Nephron (organoid): ENCODE measurements around the gene HPDL.
"Not testable (repeated sequence)": the region's sequence is repeated elsewhere in the genome, so short reads cannot be mapped to it uniquely, and the experiment has no call there.

Experiments
- H3K27ac Mint-ChIP-seq, 3 experiments: 2 replicates each; pipeline ENCODE4 v1.8.0; 2020; ENCODE audit warnings: mixed read lengths in 3 of 3, mild to moderate bottlenecking in 2 of 3, moderate library complexity in 1 of 3
- H3K27me3 Mint-ChIP-seq: 2 replicates; pipeline ENCODE4 v1.8.0; 2021; ENCODE audit warnings: low read depth, mild to moderate bottlenecking, moderate library complexity, mixed read lengths
- H3K36me3 Mint-ChIP-seq: 2 replicates; pipeline ENCODE4 v1.8.0; 2020; ENCODE audit warnings: low read depth, mixed read lengths
- H3K4me1 Mint-ChIP-seq: 2 replicates; pipeline ENCODE4 v1.8.0; 2020; ENCODE audit warnings: mixed read lengths
- H3K4me3 Mint-ChIP-seq, 3 experiments: 2 replicates each; pipeline ENCODE4 v1.8.0; 2020; ENCODE audit warnings: mild to moderate bottlenecking in 3 of 3, mixed read lengths in 3 of 3, moderate library complexity in 2 of 3
- H3K9me3 Mint-ChIP-seq: 2 replicates; pipeline ENCODE4 v1.8.0; 2020; ENCODE audit warnings: mixed read lengths
- CTCF ChIP-seq, 3 experiments: fragments of 200-600 bp; sonication (generic); IDR thresholded peaks; one replicate each; pipeline ENCODE4 v1.5.0; 2021; ENCODE audit warnings: antibody characterized with exemption in 3 of 3; ENCODE audit not compliant: unreplicated experiment in 3 of 3

HPDL gene

DNA sequence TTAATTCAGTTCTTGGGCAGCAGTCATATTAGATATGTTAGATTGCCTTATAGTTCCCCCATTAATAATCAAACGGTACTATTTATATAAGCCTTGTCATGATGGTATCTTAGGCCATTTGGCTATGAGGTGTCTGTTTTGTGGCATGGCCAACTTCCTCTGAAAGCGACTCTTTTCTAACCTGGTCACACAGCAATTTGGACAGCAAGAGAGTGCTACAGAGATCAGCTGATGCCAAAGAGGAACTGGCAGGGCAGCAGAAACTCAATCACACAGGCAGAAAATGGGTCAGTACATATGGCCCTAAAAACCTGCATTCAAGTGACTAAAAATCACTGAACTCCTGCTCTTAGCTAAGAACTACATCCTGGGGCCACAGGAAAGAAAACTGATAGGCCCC, 27.0 kb downstream of the HPDL start:
- Mint-ChIP-seq H3K4me1 (peaks cover 6% of the 10 kb centered on the region), H3K36me3 (no peaks in the 10 kb centered on the region), H3K27ac (no peak overlapping the region), H3K9me3 (no peaks in the 10 kb centered on the region), H3K4me3 (no peak overlapping the region), H3K27me3 (peaks cover 4% of the 10 kb centered on the region)
- no peak for TF ChIP-seq CTCF (IDR thresholded peaks at IDR 0.05; ENCODE audit: unreplicated experiment in 3 of 3)

GRCh38 chr1:45354838-45355237, 28.1 kb downstream of the HPDL start:
- no peaks in the 10 kb centered on the region for H3K9me3 Mint-ChIP-seq
- H3K4me1 Mint-ChIP-seq: peaks cover 3% of the 10 kb centered on the region
- H3K36me3 Mint-ChIP-seq: no peaks in the 10 kb centered on the region
- no peak overlapping the region for H3K4me3 Mint-ChIP-seq
- no peak overlapping the region for H3K27ac Mint-ChIP-seq
- TF ChIP-seq CTCF (IDR thresholded peaks at IDR 0.05; ENCODE audit: unreplicated experiment in 3 of 3): no peak
- no peaks in the 10 kb centered on the region for H3K27me3 Mint-ChIP-seq

DNA sequence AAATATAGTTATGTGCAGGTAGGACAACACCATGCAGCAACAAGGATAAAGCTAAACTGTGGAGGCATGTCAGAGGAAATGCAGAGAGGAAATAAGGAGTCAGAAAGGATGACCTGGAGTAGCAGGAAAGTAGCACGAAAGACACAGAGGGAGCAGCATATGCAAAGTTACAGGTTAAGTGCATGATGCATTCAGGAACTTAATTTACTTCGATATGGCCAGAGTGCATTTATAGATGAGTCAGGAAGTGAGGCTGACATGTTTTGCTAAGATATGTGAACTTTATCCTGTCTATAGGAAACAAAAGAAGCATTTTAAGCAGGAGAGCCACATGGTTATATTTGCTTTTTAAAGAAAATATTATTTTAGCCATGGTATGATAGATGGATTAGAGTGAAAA, 29.0 kb downstream of the HPDL start:
- Mint-ChIP-seq H3K9me3 (no peaks in the 10 kb centered on the region), H3K27ac (no peak overlapping the region), H3K27me3 (no peaks in the 10 kb centered on the region), H3K4me1 (peaks cover 11% of the 10 kb centered on the region), H3K36me3 (no peaks in the 10 kb centered on the region), H3K4me3 (no peak overlapping the region)
- TF ChIP-seq CTCF (IDR thresholded peaks at IDR 0.05; ENCODE audit: unreplicated experiment in 3 of 3): no peak

- Mint-ChIP-seq H3K9me3 (no peaks in the 10 kb centered on the region), H3K36me3 (no peaks in the 10 kb centered on the region), H3K4me1 (peaks cover 16% of the 10 kb centered on the region), H3K4me3 (no peak overlapping the region), H3K27ac (no peak overlapping the region), H3K27me3 (no peaks in the 10 kb centered on the region)
- TF ChIP-seq CTCF (IDR thresholded peaks at IDR 0.05; ENCODE audit: unreplicated experiment in 3 of 3): no peak
Measured at GRCh38 chr1:45356186-45356585, 29.5 kb downstream of the HPDL start.

DNA sequence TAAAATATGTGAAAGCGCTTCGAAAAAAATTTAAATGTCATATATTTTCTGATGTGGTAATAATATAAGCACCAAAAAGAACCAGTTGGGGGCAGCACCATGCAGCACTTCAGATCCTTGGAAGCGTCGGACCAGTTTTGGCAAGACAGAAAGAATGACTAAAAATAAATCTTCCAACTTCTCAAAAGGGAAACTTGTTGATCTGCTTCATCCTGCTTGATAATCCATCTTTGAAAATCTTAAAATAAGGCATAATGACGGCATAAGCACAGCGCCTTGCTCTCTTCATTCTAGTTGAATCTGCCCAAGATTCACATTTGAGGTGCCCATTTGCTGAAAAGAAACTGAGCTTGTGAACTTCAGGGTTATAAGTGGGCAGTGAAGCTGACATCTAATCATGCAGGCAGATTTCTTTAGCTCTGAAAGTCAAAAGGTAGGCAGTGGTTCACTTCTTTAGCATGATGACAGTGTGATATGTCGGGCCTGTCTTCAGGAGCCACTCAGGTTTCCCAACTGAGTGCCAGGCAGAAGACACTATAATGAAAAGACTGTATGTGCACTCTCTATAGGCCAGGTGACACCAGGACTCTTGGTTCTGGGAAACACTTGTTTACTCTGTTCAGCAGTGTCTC, 33.3 kb downstream of the HPDL start:
- H3K9me3 Mint-ChIP-seq: no peaks in the 10 kb centered on the region
- peak overlapping the region; percentile 13 to 74 (median 65) for H3K27ac Mint-ChIP-seq
- H3K36me3 Mint-ChIP-seq: no peaks in the 10 kb centered on the region
- TF ChIP-seq CTCF (IDR thresholded peaks at IDR 0.05; ENCODE audit: unreplicated experiment in 3 of 3): peak; percentile 68 to 75 (median 74)
- peaks cover 21% of the 10 kb centered on the region for H3K4me1 Mint-ChIP-seq
- no peak overlapping the region for H3K4me3 Mint-ChIP-seq
- H3K27me3 Mint-ChIP-seq: no peaks in the 10 kb centered on the region

- peak in 1 of 3 experiments; percentile 15 for TF ChIP-seq CTCF (IDR thresholded peaks at IDR 0.05; ENCODE audit: unreplicated experiment in 3 of 3)
- H3K9me3 Mint-ChIP-seq, H3K27me3 Mint-ChIP-seq, H3K36me3 Mint-ChIP-seq: not testable (repeated sequence)
- H3K4me1 Mint-ChIP-seq: peaks cover 21% of the 10 kb centered on the region
- H3K4me3 Mint-ChIP-seq: peak overlapping the region in 2 of 3 experiments; percentile 29 to 56
- peak overlapping the region; percentile 74 to 83 (median 80) for H3K27ac Mint-ChIP-seq
Measured at GRCh38 chr1:45360981-45361380, 34.3 kb downstream of the HPDL start.
